Omental fat pad (tissue), 4 donors: Measurements from ENCODE around the gene HERPUD1. TPM values are rescaled to one million over a fixed set of nuclear protein-coding genes. Genes with fewer than 3 reads are reported as not detected.

Experiments used
- ATAC-seq: fragments of 150-250 bp; one replicate; pipeline ENCODE4 v1.9.1; 2016; ENCODE audit warnings: mild to moderate bottlenecking, moderate library complexity; ENCODE audit not compliant: low FRiP score
- DNase-seq: peaks from one replicate; pipeline ENCODE4 v3.0.0-alpha.2; 2019; ENCODE audit warnings: low spot score
- total RNA-seq, 4 donors: library from RNA; depleted of rRNA; stranded (reverse); fragments of >200 nt; gene quantifications; one replicate each; pipeline ENCODE4 v1.1.0, GENCODE V29; 2016
- TF ChIP-seq, protein P1 (sequence below), 3 donors: fragments of 450-650 bp; IDR thresholded peaks; one replicate each; pipeline ENCODE4 v1.5.1; 2016 to 2017; ENCODE audit warnings: antibody characterized with exemption in 3 of 3, mild to moderate bottlenecking in 3 of 3, moderate library complexity in 2 of 3

Gene HERPUD1
- total RNA-seq, 4 donors from 2014 or later: 151 to 170 (median 162) TPM

DNA sequence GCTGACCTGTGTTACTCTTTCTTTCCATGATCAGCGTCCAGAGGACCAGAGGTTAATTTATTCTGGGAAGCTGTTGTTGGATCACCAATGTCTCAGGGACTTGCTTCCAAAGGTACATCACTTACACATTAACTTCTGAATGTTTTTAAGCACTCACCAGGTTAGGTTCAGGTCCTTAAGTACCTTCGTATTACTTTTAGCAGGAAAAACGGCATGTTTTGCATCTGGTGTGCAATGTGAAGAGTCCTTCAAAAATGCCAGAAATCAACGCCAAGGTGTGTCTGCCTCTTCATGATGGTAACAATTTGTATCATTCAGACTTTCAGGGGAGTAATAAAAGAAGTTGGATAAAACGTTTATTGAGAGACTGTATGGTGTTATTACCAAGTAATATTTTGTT, 3.3 kb downstream of the HERPUD1 start:
- ATAC-seq: no peak
- no peak for DNase-seq
- TF ChIP-seq, protein P1, sequence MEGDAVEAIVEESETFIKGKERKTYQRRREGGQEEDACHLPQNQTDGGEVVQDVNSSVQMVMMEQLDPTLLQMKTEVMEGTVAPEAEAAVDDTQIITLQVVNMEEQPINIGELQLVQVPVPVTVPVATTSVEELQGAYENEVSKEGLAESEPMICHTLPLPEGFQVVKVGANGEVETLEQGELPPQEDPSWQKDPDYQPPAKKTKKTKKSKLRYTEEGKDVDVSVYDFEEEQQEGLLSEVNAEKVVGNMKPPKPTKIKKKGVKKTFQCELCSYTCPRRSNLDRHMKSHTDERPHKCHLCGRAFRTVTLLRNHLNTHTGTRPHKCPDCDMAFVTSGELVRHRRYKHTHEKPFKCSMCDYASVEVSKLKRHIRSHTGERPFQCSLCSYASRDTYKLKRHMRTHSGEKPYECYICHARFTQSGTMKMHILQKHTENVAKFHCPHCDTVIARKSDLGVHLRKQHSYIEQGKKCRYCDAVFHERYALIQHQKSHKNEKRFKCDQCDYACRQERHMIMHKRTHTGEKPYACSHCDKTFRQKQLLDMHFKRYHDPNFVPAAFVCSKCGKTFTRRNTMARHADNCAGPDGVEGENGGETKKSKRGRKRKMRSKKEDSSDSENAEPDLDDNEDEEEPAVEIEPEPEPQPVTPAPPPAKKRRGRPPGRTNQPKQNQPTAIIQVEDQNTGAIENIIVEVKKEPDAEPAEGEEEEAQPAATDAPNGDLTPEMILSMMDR (IDR thresholded peaks at IDR 0.05): no peak

DNA sequence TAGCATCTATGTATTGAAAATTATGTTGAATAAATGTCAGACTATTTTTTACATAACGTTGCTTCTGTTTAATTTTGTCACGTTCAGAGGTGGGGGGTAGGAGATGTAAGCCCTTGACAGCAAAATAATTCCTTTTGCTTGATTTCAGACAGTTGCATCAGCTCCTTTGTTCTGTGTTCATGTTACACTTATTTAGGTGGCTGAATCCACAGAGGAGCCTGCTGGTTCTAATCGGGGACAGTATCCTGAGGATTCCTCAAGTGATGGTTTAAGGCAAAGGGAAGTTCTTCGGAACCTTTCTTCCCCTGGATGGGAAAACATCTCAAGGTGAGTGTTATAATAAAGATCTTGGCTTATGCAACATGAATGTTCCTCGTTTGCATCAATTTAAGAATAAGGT, 4.5 kb downstream of the HERPUD1 start:
- DNase-seq (no peak), ATAC-seq (no peak)
- TF ChIP-seq, protein P1 (IDR thresholded peaks at IDR 0.05): no peak

DNA sequence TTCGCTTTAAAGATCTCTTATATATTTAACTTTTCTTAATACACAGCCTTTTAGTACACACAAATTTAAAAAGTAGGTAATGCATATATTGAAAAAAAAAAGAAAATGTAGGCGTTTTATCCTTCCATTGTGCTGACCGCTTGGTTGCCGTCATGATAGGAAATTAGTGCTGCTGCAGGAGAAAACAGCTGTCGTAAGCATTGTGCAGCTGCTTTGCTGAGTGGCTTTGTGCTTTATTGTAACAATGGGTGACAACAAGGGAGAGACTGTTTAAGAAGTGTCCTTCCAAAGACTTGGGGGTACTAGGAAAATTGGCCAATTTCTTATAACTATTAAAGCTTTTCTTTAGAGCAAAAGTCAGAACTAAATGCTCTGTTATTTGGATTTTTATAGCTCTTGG, 5.0 kb downstream of the HERPUD1 start:
- ATAC-seq: no peak
- TF ChIP-seq, protein P1 (IDR thresholded peaks at IDR 0.05): no peak
- no peak for DNase-seq

DNA sequence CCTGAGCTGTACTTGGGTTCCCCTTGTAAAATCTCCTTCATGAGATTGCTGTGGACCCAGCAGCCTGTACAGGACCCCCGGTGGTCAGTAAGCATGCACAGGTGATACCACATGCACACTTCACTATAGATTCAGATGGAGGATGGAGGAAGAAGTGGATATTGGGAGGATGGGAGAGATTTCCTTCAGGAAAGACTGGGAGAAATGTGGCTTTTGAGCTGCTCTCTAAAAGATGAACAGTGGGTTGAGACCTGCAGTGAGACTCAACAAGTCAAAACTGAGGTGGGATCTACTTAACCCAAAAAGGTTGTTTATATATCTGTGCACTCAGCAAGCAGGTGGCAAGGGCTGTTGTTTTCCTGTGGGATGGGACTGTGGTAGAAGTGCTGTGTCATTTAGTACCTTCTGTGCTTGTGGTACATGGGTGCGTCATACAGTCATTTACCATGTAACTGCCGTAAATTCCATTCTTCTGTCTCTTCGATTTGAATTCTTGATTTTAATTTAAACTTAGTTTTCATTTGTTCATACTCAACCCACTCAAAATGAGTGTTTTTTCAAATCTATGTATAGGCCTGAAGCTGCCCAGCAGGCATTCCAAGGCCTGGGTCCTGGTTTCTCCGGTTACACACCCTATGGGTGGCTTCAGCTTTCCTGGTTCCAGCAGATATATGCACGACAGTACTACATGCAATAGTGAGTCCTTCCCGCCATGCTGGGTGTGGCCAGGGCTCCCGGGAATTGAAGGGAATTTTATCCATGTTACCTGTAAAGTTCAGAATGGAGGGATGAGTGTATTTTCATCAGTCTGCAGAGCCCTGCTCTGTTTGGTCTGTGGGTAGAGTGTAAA, 6.9 kb downstream of the HERPUD1 start:
- ATAC-seq (no peak), DNase-seq (no peak)
- TF ChIP-seq, protein P1 (IDR thresholded peaks at IDR 0.05): no peak

DNA sequence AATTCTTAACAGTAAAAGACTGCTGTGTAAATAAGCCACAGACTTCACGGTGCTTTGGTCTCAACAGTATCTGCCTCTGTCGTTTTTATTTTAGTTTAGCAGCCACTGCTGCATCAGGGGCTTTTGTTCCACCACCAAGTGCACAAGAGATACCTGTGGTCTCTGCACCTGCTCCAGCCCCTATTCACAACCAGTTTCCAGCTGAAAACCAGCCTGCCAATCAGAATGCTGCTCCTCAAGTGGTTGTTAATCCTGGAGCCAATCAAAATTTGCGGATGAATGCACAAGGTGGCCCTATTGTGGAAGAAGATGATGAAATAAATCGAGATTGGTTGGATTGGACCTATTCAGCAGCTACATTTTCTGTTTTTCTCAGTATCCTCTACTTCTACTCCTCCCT, 7.9 kb downstream of the HERPUD1 start:
- DNase-seq (no peak), ATAC-seq (no peak)
- TF ChIP-seq, protein P1 (IDR thresholded peaks at IDR 0.05): no peak

DNA sequence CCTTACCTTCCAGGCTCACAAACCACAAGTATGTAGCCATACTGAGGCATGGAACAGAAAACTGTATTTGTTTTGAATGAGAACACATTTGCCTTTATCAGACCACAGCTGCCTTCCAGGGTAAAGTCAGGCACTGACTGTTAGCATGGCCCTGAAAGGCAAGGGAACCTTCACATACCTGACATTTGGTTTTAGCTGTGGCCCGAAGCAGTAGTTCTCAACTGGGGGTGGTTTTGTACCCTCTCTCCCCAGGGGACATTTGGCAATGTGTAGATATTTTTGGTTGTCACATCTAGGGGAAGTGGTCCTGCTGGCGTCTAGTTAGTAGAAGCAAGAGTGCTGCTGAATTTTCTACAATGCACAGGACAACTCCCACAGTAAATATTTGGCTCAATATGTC, 9.2 kb downstream of the HERPUD1 start:
- ATAC-seq (no peak), DNase-seq (no peak)
- TF ChIP-seq, protein P1 (IDR thresholded peaks at IDR 0.05): no peak

DNA sequence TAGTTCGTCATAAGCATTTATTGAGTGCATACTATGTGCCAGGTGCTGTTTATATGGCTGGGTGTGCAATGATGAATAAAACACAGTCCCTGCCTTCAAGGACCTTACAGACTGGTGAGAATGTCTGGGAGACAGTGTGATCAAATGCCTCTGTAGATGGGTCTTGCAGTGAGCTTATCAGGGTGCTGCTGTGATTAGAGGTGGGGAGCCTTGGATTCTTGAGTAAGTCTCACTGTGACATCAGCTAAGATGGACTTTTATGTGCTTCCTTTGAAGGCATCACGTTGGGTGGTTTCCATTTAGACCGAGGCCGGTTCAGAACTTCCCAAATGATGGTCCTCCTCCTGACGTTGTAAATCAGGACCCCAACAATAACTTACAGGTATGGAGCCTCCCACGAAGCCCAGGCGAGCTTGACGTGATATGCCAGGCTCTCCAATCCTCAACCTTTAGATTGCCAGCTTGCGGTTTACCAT, 10.0 kb downstream of the HERPUD1 start:
- TF ChIP-seq, protein P1 (IDR thresholded peaks at IDR 0.05): no peak
- DNase-seq (no peak), ATAC-seq (no peak)
